MM.1S (cell line): Measurements from ENCODE around the gene ABCC9.
"Not testable (repeated sequence)": the region's sequence is repeated elsewhere in the genome, so short reads cannot be mapped to it uniquely, and the experiment has no call there.

Experiments used
- EZH2 ChIP-seq: fragments of 300-600 bp; sonication (generic); optimal IDR thresholded peaks from 2 replicates; pipeline ENCODE3; 2017; ENCODE audit warnings: low read depth, mild to moderate bottlenecking, antibody characterized with exemption, low read length, mixed read lengths
- TF ChIP-seq, protein P1 (sequence below): fragments of 300-600 bp; sonication (generic); IDR thresholded peaks from 2 replicates; pipeline ENCODE4 v1.5.1; 2016; ENCODE audit warnings: antibody characterized with exemption, low read length, mixed read lengths

GRCh38 chr12:21794807-21795595 lies 146.2 kb downstream of the ABCC9 start:
- TF ChIP-seq, protein P1, sequence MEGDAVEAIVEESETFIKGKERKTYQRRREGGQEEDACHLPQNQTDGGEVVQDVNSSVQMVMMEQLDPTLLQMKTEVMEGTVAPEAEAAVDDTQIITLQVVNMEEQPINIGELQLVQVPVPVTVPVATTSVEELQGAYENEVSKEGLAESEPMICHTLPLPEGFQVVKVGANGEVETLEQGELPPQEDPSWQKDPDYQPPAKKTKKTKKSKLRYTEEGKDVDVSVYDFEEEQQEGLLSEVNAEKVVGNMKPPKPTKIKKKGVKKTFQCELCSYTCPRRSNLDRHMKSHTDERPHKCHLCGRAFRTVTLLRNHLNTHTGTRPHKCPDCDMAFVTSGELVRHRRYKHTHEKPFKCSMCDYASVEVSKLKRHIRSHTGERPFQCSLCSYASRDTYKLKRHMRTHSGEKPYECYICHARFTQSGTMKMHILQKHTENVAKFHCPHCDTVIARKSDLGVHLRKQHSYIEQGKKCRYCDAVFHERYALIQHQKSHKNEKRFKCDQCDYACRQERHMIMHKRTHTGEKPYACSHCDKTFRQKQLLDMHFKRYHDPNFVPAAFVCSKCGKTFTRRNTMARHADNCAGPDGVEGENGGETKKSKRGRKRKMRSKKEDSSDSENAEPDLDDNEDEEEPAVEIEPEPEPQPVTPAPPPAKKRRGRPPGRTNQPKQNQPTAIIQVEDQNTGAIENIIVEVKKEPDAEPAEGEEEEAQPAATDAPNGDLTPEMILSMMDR: not testable (repeated sequence)
- not testable (repeated sequence) for TF ChIP-seq EZH2
